SK-N-SH (cell line): Measurements from ENCODE around the gene GRK1.

ENCODE experiments used
- CHD2 ChIP-seq: fragments of 150-350 bp; IDR thresholded peaks from 2 replicates; pipeline ENCODE4 v1.6.1; 2018; ENCODE audit warnings: low read length; ENCODE audit not compliant: partially characterized antibody
- CTCF ChIP-seq: fragments of 200-600 bp; sonication (generic); IDR thresholded peaks from 2 replicates; pipeline ENCODE4 v1.6.1; 2017; ENCODE audit warnings: antibody characterized with exemption, mild to moderate bottlenecking, moderate library complexity
- EP300 ChIP-seq, 2 experiments: IDR thresholded peaks; 2 replicates each; pipeline versions ENCODE4 v1.4.0 to v1.6.1; 2012; ENCODE audit warnings: borderline replicate concordance in 1 of 2, low read depth in 1 of 2, low read length in 1 of 2
- EZH2phosphoT487 ChIP-seq: fragments of 200-600 bp; sonication (generic); IDR thresholded peaks from 2 replicates; pipeline ENCODE4 v1.6.1; 2017; ENCODE audit warnings: low read depth, mixed run types, mild to moderate bottlenecking, antibody characterized with exemption, moderate library complexity, borderline replicate concordance
- FOXM1 ChIP-seq: IDR thresholded peaks from 2 replicates; pipeline ENCODE4 v1.4.0; 2012; ENCODE audit warnings: low read depth, mild to moderate bottlenecking
- MAX ChIP-seq: IDR thresholded peaks from 2 replicates; pipeline ENCODE4 v1.4.0; 2012; ENCODE audit warnings: low read depth
- MEF2A ChIP-seq: IDR thresholded peaks from 2 replicates; pipeline ENCODE4 v1.4.0; 2012; ENCODE audit warnings: low read depth, borderline replicate concordance
- MXI1 ChIP-seq: IDR thresholded peaks from 2 replicates; pipeline ENCODE4 v1.6.1; 2012; ENCODE audit warnings: mild to moderate bottlenecking, low read depth, low read length, improper control_type of control experiment
- POLR2AphosphoS5 ChIP-seq: IDR thresholded peaks from 2 replicates; pipeline ENCODE4 v1.6.1; 2012; ENCODE audit warnings: low read depth, low read length
- RFX5 ChIP-seq: IDR thresholded peaks from 2 replicates; pipeline ENCODE4 v1.6.1; 2012; ENCODE audit warnings: mild to moderate bottlenecking, improper control_type of control experiment, low read length
- SIN3A ChIP-seq: IDR thresholded peaks from 2 replicates; pipeline ENCODE4 v1.6.1; 2012; ENCODE audit warnings: low read depth, mild to moderate bottlenecking, low read length, moderate library complexity, borderline replicate concordance

DNA sequence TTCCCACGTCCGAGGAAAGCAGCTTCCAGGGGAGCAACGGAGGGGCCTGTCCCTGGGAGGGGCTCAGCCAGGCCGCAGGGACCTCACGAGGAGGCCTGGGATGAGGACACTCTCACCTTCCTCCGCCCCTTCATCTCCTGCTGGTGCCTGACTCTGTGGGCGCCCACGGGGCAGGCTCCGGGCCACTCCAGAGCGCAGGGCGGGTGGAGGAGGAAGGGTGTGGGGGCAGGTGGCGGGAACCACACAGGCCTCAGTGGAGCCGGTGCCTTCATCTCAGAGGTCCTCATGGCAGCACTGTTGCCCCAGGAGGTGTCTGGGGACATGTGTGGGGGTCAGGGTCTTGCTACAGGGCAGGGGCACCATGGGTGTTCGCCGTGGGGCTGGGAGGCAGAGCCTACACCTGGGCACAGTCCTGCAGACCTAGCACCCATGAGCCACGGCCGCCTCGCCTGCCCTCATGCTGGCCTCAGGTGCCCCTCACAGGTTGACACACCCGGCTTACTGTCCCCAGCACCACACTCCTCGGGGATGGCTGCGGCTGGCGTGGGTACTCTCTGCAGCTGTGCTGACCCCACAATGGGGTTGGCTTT lies 81.9 kb downstream of the GRK1 start:
- TF ChIP-seq FOXM1 (no peak), CHD2 (no peak), MAX (no peak), CTCF (no peak), EZH2phosphoT487 (no peak), MEF2A (no peak), RFX5 (no peak), SIN3A (no peak), MXI1 (no peak), POLR2AphosphoS5 (no peak), EP300 (IDR thresholded peaks at IDR 0.05; ENCODE audit: borderline replicate concordance in 1 of 2, low read depth in 1 of 2, low read length in 1 of 2) (no peak)
